ENCODE data around the gene GTPBP8. TPM values are rescaled to one million over a fixed set of nuclear protein-coding genes. Genes with fewer than 3 reads are reported as not detected.

The GTPBP8 gene
- total RNA-seq, 2 donors from 2014 or later, result 12.4 to 18.7 TPM

- H3K27me3 ChIP-seq (replicated peaks; ENCODE audit: insufficient read depth), result no peaks in the 10 kb centered on the region
- TF ChIP-seq POLR2A (IDR thresholded peaks at IDR 0.05) (no peak), CTCF (IDR thresholded peaks at IDR 0.05) (no peak), POLR2AphosphoS5 (IDR thresholded peaks at IDR 0.05) (no peak)
- intact Hi-C loops (cut with DNase I), result no loop called here
- no peaks in the 10 kb centered on the region for H3K9me3 ChIP-seq
- H3K4me3 ChIP-seq, result no peak overlapping the region
- 82% methylated on average over 4 of the region's 4 CpGs for WGBS
- no peak overlapping the region for H3K27ac ChIP-seq
- H3K4me1 ChIP-seq (replicated peaks), result no peaks in the 10 kb centered on the region
- no peak for DNase-seq (ENCODE audit: low spot score)
- H3K36me3 ChIP-seq, result peaks cover 0 to 4% of the 10 kb centered on the region in 2 donors
These were observed 15.7 kb downstream of the GTPBP8 start for GRCh38 chr3:113006359-113007056.

- Histone ChIP-seq H3K4me3 (no peak overlapping the region), H3K4me1 (replicated peaks) (no peaks in the 10 kb centered on the region), H3K27ac (no peak overlapping the region), H3K36me3 (peaks cover 0 to 4% of the 10 kb centered on the region in 2 donors), H3K27me3 (replicated peaks; ENCODE audit: insufficient read depth) (no peaks in the 10 kb centered on the region), H3K9me3 (no peaks in the 10 kb centered on the region)
- WGBS, result 79% methylated on average over 3 of the region's 3 CpGs
- TF ChIP-seq POLR2A (IDR thresholded peaks at IDR 0.05) (no peak), POLR2AphosphoS5 (IDR thresholded peaks at IDR 0.05) (no peak), CTCF (IDR thresholded peaks at IDR 0.05) (no peak)
- intact Hi-C loops (cut with DNase I), result no loop called here
- no peak for DNase-seq (ENCODE audit: low spot score)
These were observed 17.3 kb downstream of the GTPBP8 start for GRCh38 chr3:113008117-113008516.

GRCh38 chr3:113013593-113013992 is 22.8 kb downstream of the GTPBP8 start:
- H3K27ac ChIP-seq, result no peak overlapping the region
- intact Hi-C loops (cut with DNase I), result no loop called here
- no peak for DNase-seq (ENCODE audit: low spot score)
- H3K36me3 ChIP-seq, result no peaks in the 10 kb centered on the region
- no peak overlapping the region for H3K4me3 ChIP-seq
- no peaks in the 10 kb centered on the region for H3K27me3 ChIP-seq (replicated peaks; ENCODE audit: insufficient read depth)
- H3K9me3 ChIP-seq, result no peaks in the 10 kb centered on the region
- H3K4me1 ChIP-seq (replicated peaks), result no peaks in the 10 kb centered on the region
- TF ChIP-seq POLR2A (IDR thresholded peaks at IDR 0.05) (no peak), POLR2AphosphoS5 (IDR thresholded peaks at IDR 0.05) (no peak), CTCF (IDR thresholded peaks at IDR 0.05) (no peak)

- TF ChIP-seq POLR2AphosphoS5 (IDR thresholded peaks at IDR 0.05) (no peak), POLR2A (IDR thresholded peaks at IDR 0.05) (no peak), CTCF (IDR thresholded peaks at IDR 0.05) (no peak)
- peak overlapping the region; percentile 89 to 92 for H3K27ac ChIP-seq
- peak overlapping the region; percentile 62 to 83 for H3K4me3 ChIP-seq
- no peaks in the 10 kb centered on the region for H3K36me3 ChIP-seq
- no peak for DNase-seq (ENCODE audit: low spot score)
- no peaks in the 10 kb centered on the region for H3K9me3 ChIP-seq
- 4% methylated on average over 13 of the region's 13 CpGs for whole genome bisulfite sequencing
- intact Hi-C loops (cut with DNase I), result no loop called here
- no peaks in the 10 kb centered on the region for H3K4me1 ChIP-seq (replicated peaks)
- H3K27me3 ChIP-seq (replicated peaks; ENCODE audit: insufficient read depth), result no peaks in the 10 kb centered on the region
These were observed 27.9 kb downstream of the GTPBP8 start for GRCh38 chr3:113018536-113019181.

Data from prostate gland (tissue), 2 donors.